ENCODE measurements around the gene LRRTM4. TPM values are rescaled to one million over a fixed set of nuclear protein-coding genes. Genes with fewer than 3 reads are reported as not detected.
"Not testable (repeated sequence)": the region's sequence is repeated elsewhere in the genome, so short reads cannot be mapped to it uniquely, and the experiment has no call there.

The LRRTM4 gene
- total and polyA plus RNA-seq, 2 donors (not counting 1 experiment from before 2014, with no cell fraction given) = not detected

- no peak overlapping the region for H3K4me2 ChIP-seq (replicated peaks; ENCODE audit: low read depth, low read length, poor library complexity, severe bottlenecking)
- Mint-ChIP-seq H3K4me3 (no peak overlapping the region), H3K4me1 (no peaks in the 10 kb centered on the region), H3K27me3 (peaks cover under 1% of the 10 kb centered on the region), H3K27ac (no peak overlapping the region), H3K9me3 (ENCODE audit: insufficient read depth) (peaks cover under 1% of the 10 kb centered on the region)
- no peak for DNase-seq
- intact Hi-C loops (cut with micrococcal nuclease) = no loop called here
- no peaks in the 10 kb centered on the region for H3K27me3 ChIP-seq (replicated peaks in 1 of 4; ENCODE audit: control extremely low read depth in 1 of 4, control insufficient read depth in 3 of 4, insufficient read depth in 4 of 4, low read length in 3 of 4)
- no peak overlapping the region for H3K4me3 ChIP-seq (ENCODE audit: control extremely low read depth in 1 of 5, extremely low read depth in 1 of 5, insufficient read depth in 1 of 5, low read depth in 2 of 5, low read length in 4 of 5)
- no CpG with 5 or more reads among the region's 1 CpG for WGBS (ENCODE audit: insufficient coverage)
- no peak overlapping the region for H3K27ac ChIP-seq (ENCODE audit: low read length in 2 of 2)
- ATAC-seq (ENCODE audit: low read depth) = no peak
- no peaks in the 10 kb centered on the region for H4K20me1 ChIP-seq (ENCODE audit: control insufficient read depth, insufficient read depth, low read length, poor library complexity, severe bottlenecking)
- H3K36me3 ChIP-seq (replicated peaks in 1 of 2; ENCODE audit: control extremely low read depth in 1 of 2, control insufficient read depth in 1 of 2, extremely low read depth in 1 of 2, insufficient read depth in 2 of 2, low read length in 1 of 2) = no peaks in the 10 kb centered on the region
- TF ChIP-seq CTCF (IDR thresholded peaks at IDR 0.05) (no peak), EZH2 (IDR thresholded peaks at IDR 0.05; ENCODE audit: borderline replicate concordance, insufficient read depth, low read depth, low read length, poor library complexity, severe bottlenecking) (no peak)
- no peaks in the 10 kb centered on the region for H3K9me3 ChIP-seq (ENCODE audit: control extremely low read depth in 1 of 3, control insufficient read depth in 2 of 3, insufficient read depth in 1 of 3, low read length in 2 of 3)
- CTCF ChIA-PET = no interaction called here
- H3K9ac ChIP-seq (ENCODE audit: low read length) = no peak overlapping the region
- POLR2A ChIA-PET = no interaction called here
- H3K79me2 ChIP-seq (ENCODE audit: control insufficient read depth, insufficient read depth, low read length) = no peaks in the 10 kb centered on the region
- no peak overlapping the region for H2AFZ ChIP-seq (ENCODE audit: insufficient read depth, low read depth, low read length, poor library complexity, severe bottlenecking)
- no peaks in the 10 kb centered on the region for H3K4me1 ChIP-seq (ENCODE audit: control insufficient read depth in 2 of 2, insufficient read depth in 2 of 2, low read length in 2 of 2)
Observed at GRCh38 chr2:77095096-77095495, 427.1 kb downstream of the LRRTM4 start.

- H3K9me3 Mint-ChIP-seq (ENCODE audit: insufficient read depth); H3K79me2 ChIP-seq (ENCODE audit: control insufficient read depth, insufficient read depth, low read length); H2AFZ ChIP-seq (ENCODE audit: insufficient read depth, low read depth, low read length, poor library complexity, severe bottlenecking); H3K4me1 ChIP-seq (ENCODE audit: control insufficient read depth in 2 of 2, insufficient read depth in 2 of 2, low read length in 2 of 2); CTCF ChIA-PET; H4K20me1 ChIP-seq (ENCODE audit: control insufficient read depth, insufficient read depth, low read length, poor library complexity, severe bottlenecking); H3K27ac Mint-ChIP-seq; ATAC-seq (ENCODE audit: low read depth); H3K4me3 ChIP-seq (ENCODE audit: control extremely low read depth in 1 of 5, extremely low read depth in 1 of 5, insufficient read depth in 1 of 5, low read depth in 2 of 5, low read length in 4 of 5); H3K4me2 ChIP-seq (replicated peaks; ENCODE audit: low read depth, low read length, poor library complexity, severe bottlenecking); H3K9ac ChIP-seq (ENCODE audit: low read length); DNase-seq; H3K27me3 Mint-ChIP-seq; H3K27ac ChIP-seq (ENCODE audit: low read length in 2 of 2); H3K36me3 ChIP-seq (replicated peaks in 1 of 2; ENCODE audit: control extremely low read depth in 1 of 2, control insufficient read depth in 1 of 2, extremely low read depth in 1 of 2, insufficient read depth in 2 of 2, low read length in 1 of 2); H3K4me3 Mint-ChIP-seq; H3K27me3 ChIP-seq (replicated peaks in 1 of 4; ENCODE audit: control extremely low read depth in 1 of 4, control insufficient read depth in 3 of 4, insufficient read depth in 4 of 4, low read length in 3 of 4); H3K9me3 ChIP-seq (ENCODE audit: control extremely low read depth in 1 of 3, control insufficient read depth in 2 of 3, insufficient read depth in 1 of 3, low read length in 2 of 3); H3K4me1 Mint-ChIP-seq; intact Hi-C loops (cut with micrococcal nuclease); POLR2A ChIA-PET: not testable (repeated sequence)
- 63% methylated on average over 12 of the region's 13 CpGs for WGBS (ENCODE audit: insufficient coverage)
Observed at GRCh38 chr2:77088424-77088823, 433.8 kb downstream of the LRRTM4 start.
